Measurements from ENCODE around the gene AGRP.

Gene AGRP

DNA sequence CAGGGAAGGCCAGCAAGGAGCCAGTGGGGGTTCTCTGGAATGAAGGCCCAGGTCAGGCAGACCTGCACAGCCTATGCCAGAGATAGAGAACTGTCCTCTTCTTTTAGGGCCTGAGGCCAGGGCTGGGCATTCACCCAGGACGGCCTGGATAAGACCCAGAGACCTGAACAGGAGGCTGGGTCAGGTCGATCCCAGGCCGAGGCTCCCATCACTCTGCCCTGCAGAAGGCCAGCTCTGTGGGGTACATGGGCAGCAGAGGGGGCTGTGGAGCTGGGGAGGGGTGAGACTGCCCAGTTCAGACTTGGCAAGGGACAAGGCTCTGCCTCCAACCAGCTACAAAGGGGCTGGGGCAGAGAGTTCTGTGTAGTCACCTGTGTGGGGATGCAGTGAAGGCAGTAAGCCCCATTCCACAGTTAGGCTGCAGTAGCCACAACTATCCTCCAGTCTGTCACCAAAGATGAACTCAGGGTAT is 37.9 kb downstream of the AGRP start:
- H3K36me3 ChIP-seq (ENCODE audit: control insufficient read depth, low read length): 0 out of 2 replicates have a peak, but pooled peaks cover 6% of the 10 kb centered on the region
- H3K9me3 ChIP-seq (ENCODE audit: control insufficient read depth, insufficient read depth, low read length): no peaks in the 10 kb centered on the region
- H3K9me2 ChIP-seq (replicated peaks; ENCODE audit: control insufficient read depth, low read length): no peaks in the 10 kb centered on the region
- peaks cover 5% of the 10 kb centered on the region; the same call in 1 of the 2 replicates for H4K20me1 ChIP-seq (ENCODE audit: control insufficient read depth, insufficient read depth, low read depth, low read length)
- H3K27ac ChIP-seq (ENCODE audit: low read depth, low read length): no peak overlapping the region
- H3K4me2 ChIP-seq (ENCODE audit: low read length): no peak overlapping the region
- H3K27me3 ChIP-seq (ENCODE audit: control insufficient read depth, low read length): no peaks in the 10 kb centered on the region
- 0 out of 2 replicates have a peak, but pooled peaks cover 4% of the 10 kb centered on the region for H3K79me2 ChIP-seq (ENCODE audit: control insufficient read depth, low read length)
- no peaks in the 10 kb centered on the region for H3K4me1 ChIP-seq (ENCODE audit: control insufficient read depth, low read length)
- H3F3A ChIP-seq (ENCODE audit: control insufficient read depth, insufficient read depth): no peaks in the 10 kb centered on the region
- H3K4me3 ChIP-seq (ENCODE audit: low read length): no peak overlapping the region
- TF ChIP-seq, protein P1, sequence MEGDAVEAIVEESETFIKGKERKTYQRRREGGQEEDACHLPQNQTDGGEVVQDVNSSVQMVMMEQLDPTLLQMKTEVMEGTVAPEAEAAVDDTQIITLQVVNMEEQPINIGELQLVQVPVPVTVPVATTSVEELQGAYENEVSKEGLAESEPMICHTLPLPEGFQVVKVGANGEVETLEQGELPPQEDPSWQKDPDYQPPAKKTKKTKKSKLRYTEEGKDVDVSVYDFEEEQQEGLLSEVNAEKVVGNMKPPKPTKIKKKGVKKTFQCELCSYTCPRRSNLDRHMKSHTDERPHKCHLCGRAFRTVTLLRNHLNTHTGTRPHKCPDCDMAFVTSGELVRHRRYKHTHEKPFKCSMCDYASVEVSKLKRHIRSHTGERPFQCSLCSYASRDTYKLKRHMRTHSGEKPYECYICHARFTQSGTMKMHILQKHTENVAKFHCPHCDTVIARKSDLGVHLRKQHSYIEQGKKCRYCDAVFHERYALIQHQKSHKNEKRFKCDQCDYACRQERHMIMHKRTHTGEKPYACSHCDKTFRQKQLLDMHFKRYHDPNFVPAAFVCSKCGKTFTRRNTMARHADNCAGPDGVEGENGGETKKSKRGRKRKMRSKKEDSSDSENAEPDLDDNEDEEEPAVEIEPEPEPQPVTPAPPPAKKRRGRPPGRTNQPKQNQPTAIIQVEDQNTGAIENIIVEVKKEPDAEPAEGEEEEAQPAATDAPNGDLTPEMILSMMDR (IDR thresholded peaks at IDR 0.05; ENCODE audit: low read depth, low read length, poor library complexity, severe bottlenecking): no peak
- TF ChIP-seq EZH2phosphoT487 (IDR thresholded peaks at IDR 0.05; ENCODE audit: borderline replicate concordance, low read length): no peak

DNA sequence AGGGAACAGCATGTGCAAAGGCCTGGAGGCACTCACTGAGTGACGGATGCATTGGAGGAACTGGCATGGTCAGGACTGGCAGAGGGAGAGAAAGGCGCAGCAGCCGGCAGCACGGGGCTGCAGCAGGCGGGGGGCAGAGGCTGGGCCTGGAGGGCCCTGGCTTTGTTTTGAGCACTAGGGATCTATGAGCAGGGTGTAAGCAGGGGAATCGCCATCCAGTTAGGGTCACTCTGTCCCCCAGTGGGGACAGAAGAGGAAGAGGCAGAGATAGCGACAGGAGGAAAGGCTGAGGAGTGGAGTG is 38.3 kb downstream of the AGRP start:
- TF ChIP-seq, protein P1 (IDR thresholded peaks at IDR 0.05; ENCODE audit: low read depth, low read length, poor library complexity, severe bottlenecking): no peak
- no peak for TF ChIP-seq EZH2phosphoT487 (IDR thresholded peaks at IDR 0.05; ENCODE audit: borderline replicate concordance, low read length)
- 0 out of 2 replicates have a peak, but pooled peaks cover 6% of the 10 kb centered on the region for H3K36me3 ChIP-seq (ENCODE audit: control insufficient read depth, low read length)
- no peaks in the 10 kb centered on the region for H3F3A ChIP-seq (ENCODE audit: control insufficient read depth, insufficient read depth)
- no peaks in the 10 kb centered on the region for H3K9me3 ChIP-seq (ENCODE audit: control insufficient read depth, insufficient read depth, low read length)
- H4K20me1 ChIP-seq (ENCODE audit: control insufficient read depth, insufficient read depth, low read depth, low read length): peaks cover 5% of the 10 kb centered on the region; the same call in 1 of the 2 replicates
- H3K4me1 ChIP-seq (ENCODE audit: control insufficient read depth, low read length): no peaks in the 10 kb centered on the region
- no peak overlapping the region for H3K27ac ChIP-seq (ENCODE audit: low read depth, low read length)
- no peak overlapping the region for H3K4me3 ChIP-seq (ENCODE audit: low read length)
- 0 out of 2 replicates have a peak, but pooled peaks cover 4% of the 10 kb centered on the region for H3K79me2 ChIP-seq (ENCODE audit: control insufficient read depth, low read length)
- H3K9me2 ChIP-seq (replicated peaks; ENCODE audit: control insufficient read depth, low read length): no peaks in the 10 kb centered on the region
- H3K4me2 ChIP-seq (ENCODE audit: low read length): no peak overlapping the region
- H3K27me3 ChIP-seq (ENCODE audit: control insufficient read depth, low read length): no peaks in the 10 kb centered on the region

GRCh38 chr16:67444259-67445125 is 38.9 kb downstream of the AGRP start:
- H3K9me3 ChIP-seq (ENCODE audit: control insufficient read depth, insufficient read depth, low read length): no peaks in the 10 kb centered on the region
- 0 out of 2 replicates have a peak, but pooled peaks cover 6% of the 10 kb centered on the region for H3K36me3 ChIP-seq (ENCODE audit: control insufficient read depth, low read length)
- no peak overlapping the region for H3K4me3 ChIP-seq (ENCODE audit: low read length)
- H3F3A ChIP-seq (ENCODE audit: control insufficient read depth, insufficient read depth): no peaks in the 10 kb centered on the region
- no peaks in the 10 kb centered on the region for H3K4me1 ChIP-seq (ENCODE audit: control insufficient read depth, low read length)
- no peak overlapping the region for H3K27ac ChIP-seq (ENCODE audit: low read depth, low read length)
- no peak overlapping the region for H3K4me2 ChIP-seq (ENCODE audit: low read length)
- H3K27me3 ChIP-seq (ENCODE audit: control insufficient read depth, low read length): no peaks in the 10 kb centered on the region
- H3K79me2 ChIP-seq (ENCODE audit: control insufficient read depth, low read length): 0 out of 2 replicates have a peak, but pooled peaks cover 4% of the 10 kb centered on the region
- no peaks in the 10 kb centered on the region for H3K9me2 ChIP-seq (replicated peaks; ENCODE audit: control insufficient read depth, low read length)
- H4K20me1 ChIP-seq (ENCODE audit: control insufficient read depth, insufficient read depth, low read depth, low read length): peaks cover 5% of the 10 kb centered on the region; the same call in 1 of the 2 replicates
- TF ChIP-seq, protein P1 (IDR thresholded peaks at IDR 0.05; ENCODE audit: low read depth, low read length, poor library complexity, severe bottlenecking): no peak
- TF ChIP-seq EZH2phosphoT487 (IDR thresholded peaks at IDR 0.05; ENCODE audit: borderline replicate concordance, low read length): no peak

Data from DOHH2 (cell line).